22Rv1 (cell line): ENCODE results near the gene NEURL1B.

ENCODE experiments used
- ZFX ChIP-seq: fragments of 450-650 bp; IDR thresholded peaks from 2 replicates; pipeline ENCODE4 v1.6.1; 2017; ENCODE audit warnings: antibody characterized with exemption, borderline replicate concordance
- TF ChIP-seq, protein P1 (sequence below): fragments of 450-650 bp; IDR thresholded peaks from 2 replicates; pipeline ENCODE4 v1.5.1; 2017; ENCODE audit warnings: mild to moderate bottlenecking

DNA sequence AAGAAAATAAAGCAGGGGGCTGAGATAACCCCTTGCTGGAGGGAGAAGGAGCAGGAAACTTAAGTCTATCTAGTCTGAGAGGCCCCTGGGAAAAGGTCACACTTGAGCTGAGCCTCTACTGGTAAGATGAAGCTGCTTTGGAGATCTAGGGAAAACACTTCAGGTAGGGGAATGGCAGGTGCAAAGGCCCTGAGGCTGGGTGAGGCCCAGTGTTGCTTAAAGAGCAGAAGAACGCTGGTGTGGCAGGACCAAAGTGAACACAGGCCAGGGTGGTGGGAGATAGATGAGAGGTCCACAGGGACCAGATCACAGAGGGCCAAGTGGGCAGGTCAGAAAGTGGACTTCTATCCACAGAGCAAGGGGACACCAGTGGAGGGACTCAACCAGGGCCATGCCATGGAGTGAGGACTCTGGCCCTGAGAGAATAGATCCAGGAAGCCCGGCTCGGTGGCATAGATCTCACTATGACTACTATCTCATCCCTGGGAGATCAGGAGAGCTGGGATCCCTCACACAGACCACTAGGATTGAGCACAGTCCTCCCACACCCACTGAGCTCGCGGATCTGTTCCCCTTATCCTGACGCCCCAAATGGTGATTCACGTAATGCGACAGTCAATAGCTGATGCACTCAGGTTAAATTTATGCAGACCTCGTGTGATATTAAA lies 17.6 kb upstream of the NEURL1B start:
- TF ChIP-seq, protein P1, sequence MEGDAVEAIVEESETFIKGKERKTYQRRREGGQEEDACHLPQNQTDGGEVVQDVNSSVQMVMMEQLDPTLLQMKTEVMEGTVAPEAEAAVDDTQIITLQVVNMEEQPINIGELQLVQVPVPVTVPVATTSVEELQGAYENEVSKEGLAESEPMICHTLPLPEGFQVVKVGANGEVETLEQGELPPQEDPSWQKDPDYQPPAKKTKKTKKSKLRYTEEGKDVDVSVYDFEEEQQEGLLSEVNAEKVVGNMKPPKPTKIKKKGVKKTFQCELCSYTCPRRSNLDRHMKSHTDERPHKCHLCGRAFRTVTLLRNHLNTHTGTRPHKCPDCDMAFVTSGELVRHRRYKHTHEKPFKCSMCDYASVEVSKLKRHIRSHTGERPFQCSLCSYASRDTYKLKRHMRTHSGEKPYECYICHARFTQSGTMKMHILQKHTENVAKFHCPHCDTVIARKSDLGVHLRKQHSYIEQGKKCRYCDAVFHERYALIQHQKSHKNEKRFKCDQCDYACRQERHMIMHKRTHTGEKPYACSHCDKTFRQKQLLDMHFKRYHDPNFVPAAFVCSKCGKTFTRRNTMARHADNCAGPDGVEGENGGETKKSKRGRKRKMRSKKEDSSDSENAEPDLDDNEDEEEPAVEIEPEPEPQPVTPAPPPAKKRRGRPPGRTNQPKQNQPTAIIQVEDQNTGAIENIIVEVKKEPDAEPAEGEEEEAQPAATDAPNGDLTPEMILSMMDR, result no peak
- no peak for TF ChIP-seq ZFX
